Brain microvascular endothelial cell (primary cell): ENCODE measurements around the gene CCDC116.
"Not testable (repeated sequence)": the region's sequence is repeated elsewhere in the genome, so short reads cannot be mapped to it uniquely, and the experiment has no call there.

Source experiments
- DNase-seq: peaks from one replicate; pipeline ENCODE4 v3.0.0-alpha.2; 2020
- H3K27ac ChIP-seq: fragments of 250-450 bp; sonication (Bioruptor Pico); 2 replicates; pipeline ENCODE4 v1.5.1; 2020; ENCODE audit warnings: mild to moderate bottlenecking, moderate library complexity
- H3K27me3 ChIP-seq: fragments of 250-450 bp; sonication (Bioruptor Pico); replicated peaks from 2 replicates; pipeline ENCODE4 v1.5.1; 2020; ENCODE audit warnings: mild to moderate bottlenecking
- H3K36me3 ChIP-seq: fragments of 250-450 bp; sonication (Bioruptor Pico); replicated peaks from 2 replicates; pipeline ENCODE4 v1.5.1; 2020; ENCODE audit warnings: mild to moderate bottlenecking
- H3K4me3 ChIP-seq: 2 replicates; pipeline ENCODE4 v1.5.1; 2011; ENCODE audit warnings: low read depth, mild to moderate bottlenecking, control low read depth, low read length, moderate library complexity
- CTCF ChIP-seq: IDR thresholded peaks from 2 replicates; pipeline ENCODE4 v1.5.1; 2011; ENCODE audit warnings: low read depth, mild to moderate bottlenecking, moderate library complexity, low read length, control low read depth, inconsistent platforms; ENCODE audit errors: missing control alignments
- in situ Hi-C: cut with HindIII; loops from 2 replicates; pipeline ENCODE4 v1.10.0; 2017; ENCODE audit warnings: low sequenced_read_pairs, low pct_ligation_motif_present

CCDC116 gene

DNA sequence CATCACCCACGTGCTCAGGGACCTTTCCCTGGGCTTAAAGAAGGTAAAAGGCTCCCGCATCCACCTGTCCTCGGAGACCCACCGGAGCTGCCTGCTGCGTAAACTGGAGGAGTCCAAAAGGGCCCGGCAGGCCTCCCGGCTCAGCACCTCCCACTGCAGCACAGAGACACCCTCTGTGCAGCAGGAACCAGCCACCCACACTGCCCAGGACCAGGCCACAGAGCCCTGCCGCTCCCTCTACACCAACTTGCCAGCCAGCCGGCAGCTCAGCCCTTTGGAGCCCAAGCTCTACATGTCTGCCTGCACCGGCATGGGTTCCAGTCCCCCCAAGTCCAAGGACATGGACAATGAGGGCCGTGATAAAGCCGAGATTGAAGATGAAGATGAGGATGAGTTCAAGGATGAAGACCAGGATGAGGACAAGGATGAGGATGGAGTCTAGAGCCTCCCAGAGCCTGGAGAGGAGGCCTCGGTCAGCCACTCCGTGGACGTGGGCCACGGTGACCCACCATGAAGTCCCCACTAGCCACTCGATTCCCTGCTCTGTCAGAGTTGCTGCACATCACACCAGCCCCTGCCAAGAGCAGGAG is 4.2 kb downstream of the CCDC116 start:
- Histone ChIP-seq H3K27me3 (no peaks in the 10 kb centered on the region), H3K4me3 (no peak overlapping the region), H3K36me3 (no peaks in the 10 kb centered on the region), H3K27ac (no peak overlapping the region)
- no peak for TF ChIP-seq CTCF
- in situ Hi-C loops, result no loop called here
- DNase-seq, result no peak

DNA sequence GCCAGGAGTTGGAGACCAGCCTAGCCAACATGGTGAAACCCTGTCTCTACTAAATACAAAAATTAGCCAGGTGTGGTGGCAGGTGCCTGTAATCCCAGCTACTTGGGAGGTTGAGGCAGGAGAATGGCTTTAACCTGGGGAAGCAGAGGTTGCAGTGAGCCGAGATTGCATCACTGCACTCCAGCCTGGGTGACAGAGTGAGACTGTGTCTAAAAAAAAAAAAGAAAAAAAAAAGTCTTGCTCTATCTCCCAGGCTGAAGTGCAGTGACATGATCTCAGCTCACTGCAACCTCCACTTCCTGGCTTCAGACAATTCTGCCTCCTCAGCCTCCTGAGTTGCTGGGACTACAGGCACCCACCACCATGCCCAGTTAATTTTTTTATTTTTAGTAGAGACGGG is 4.9 kb downstream of the CCDC116 start:
- H3K36me3 ChIP-seq, DNase-seq, in situ Hi-C loops, H3K27ac ChIP-seq, H3K27me3 ChIP-seq, H3K4me3 ChIP-seq: not testable (repeated sequence)

DNA sequence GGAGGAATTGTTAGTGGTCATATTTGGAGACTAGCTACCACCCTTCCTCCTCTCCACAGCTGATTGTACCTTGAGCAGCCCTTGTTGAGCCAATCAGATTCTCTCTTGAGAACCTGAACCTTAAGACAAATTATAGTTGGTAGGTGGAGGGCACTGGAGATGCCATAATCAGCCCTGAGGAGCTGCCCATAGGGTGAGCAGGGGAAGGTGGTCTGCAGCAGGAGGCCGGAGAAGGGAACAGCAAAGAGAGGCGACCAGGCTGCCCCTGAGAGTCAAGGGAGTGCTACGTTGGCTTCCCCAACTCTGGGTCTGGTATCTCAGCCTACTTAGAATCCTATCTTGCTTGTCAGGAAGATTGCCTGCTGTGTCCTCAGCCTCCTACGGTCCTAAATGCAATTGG is 6.8 kb downstream of the CCDC116 start:
- no peak overlapping the region for H3K4me3 ChIP-seq
- in situ Hi-C loops, result no loop called here
- H3K27ac ChIP-seq, result no peak overlapping the region
- no peak for TF ChIP-seq CTCF
- no peaks in the 10 kb centered on the region for H3K27me3 ChIP-seq
- H3K36me3 ChIP-seq, result peaks cover 4% of the 10 kb centered on the region
- no peak for DNase-seq

- no peak for DNase-seq
Measured at GRCh38 chr22:21640810-21641209, 8.2 kb downstream of the CCDC116 start.

DNA sequence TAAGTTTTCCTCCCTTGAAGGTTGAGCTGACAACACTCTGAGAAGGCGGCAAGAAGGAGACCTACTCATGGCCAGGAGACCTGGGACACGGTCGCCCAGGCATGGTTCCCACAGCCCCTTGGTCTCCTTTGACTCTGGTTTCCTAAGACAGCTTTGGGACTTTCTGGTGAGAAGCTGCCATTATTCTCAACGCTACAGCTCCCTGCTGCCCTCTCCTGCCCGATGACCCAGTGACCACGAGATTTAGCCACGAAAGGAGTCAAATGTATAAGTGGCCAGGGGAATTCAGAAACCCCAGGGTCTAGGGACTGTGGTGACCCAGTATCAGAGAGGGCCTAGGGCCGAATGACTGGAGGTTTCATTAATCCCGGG is 8.8 kb downstream of the CCDC116 start:
- Histone ChIP-seq H3K4me3 (peak overlapping the region; percentile 64), H3K27ac (peak overlapping the region; percentile 64), H3K27me3 (no peaks in the 10 kb centered on the region), H3K36me3 (peaks cover 9% of the 10 kb centered on the region)
- in situ Hi-C loops, result no loop called here
- peak; percentile 68 for TF ChIP-seq CTCF
- no peak for DNase-seq

More at GRCh38 chr22:21640810-21641209, 8.2 kb downstream of the CCDC116 start:
- Histone ChIP-seq H3K27ac (no peak overlapping the region), H3K4me3 (no peak overlapping the region), H3K27me3 (no peaks in the 10 kb centered on the region), H3K36me3 (peaks cover 6% of the 10 kb centered on the region)
- in situ Hi-C loops, result no loop called here
- TF ChIP-seq CTCF, result no peak

- Histone ChIP-seq H3K27me3 (no peaks in the 10 kb centered on the region), H3K4me3 (peak within 1 kb of the TSS; percentile 80), H3K36me3 (peaks cover 14% of the 10 kb centered on the region), H3K27ac (peak within 1 kb of the TSS; percentile 64)
- in situ Hi-C loops, result no loop called here
- no peak for TF ChIP-seq CTCF
- DNase-seq, result peak; percentile 99
Measured at GRCh38 chr22:21641789-21642583, 9.4 kb downstream of the CCDC116 start, which contains the start of gene SDF2L1. Gene SDF2L1, plus strand, starts transcription at chr22:21642302. Its CDS starts 35 bp downstream, at chr22:21642337.
